ENCODE data around the gene LHFPL4.
A peak's percentile ranks its signal among the peaks of the same experiment; 100 is the strongest.

LHFPL4 gene

GRCh38 chr3:9508781-9509180 lies 44.8 kb downstream of the LHFPL4 start:
- TF ChIP-seq ARNT (IDR thresholded peaks at IDR 0.05), result no peak
- TF ChIP-seq FOXA1 (IDR thresholded peaks at IDR 0.05), result no peak
- TF ChIP-seq SP1 (IDR thresholded peaks at IDR 0.05), result no peak
- no peak for TF ChIP-seq TARDBP (IDR thresholded peaks at IDR 0.05)
- no peak for TF ChIP-seq HDGF (IDR thresholded peaks at IDR 0.05; ENCODE audit: borderline replicate concordance)
- TF ChIP-seq ZNF384 (IDR thresholded peaks at IDR 0.05), result no peak
- TF ChIP-seq CTBP1 (IDR thresholded peaks at IDR 0.05; ENCODE audit: borderline replicate concordance), result no peak
- TF ChIP-seq BHLHE40 (IDR thresholded peaks at IDR 0.05; ENCODE audit: borderline replicate concordance), result no peak
- no peak for TF ChIP-seq FOXK2 (IDR thresholded peaks at IDR 0.05)
- TF ChIP-seq ELF4 (IDR thresholded peaks at IDR 0.05), result no peak
- no peak for TF ChIP-seq SUZ12 (IDR thresholded peaks at IDR 0.05)
- no peak for TF ChIP-seq PKNOX1 (IDR thresholded peaks at IDR 0.05)
- no peak for TF ChIP-seq FOXM1 (IDR thresholded peaks at IDR 0.05; ENCODE audit: borderline replicate concordance)
- POLR2A ChIA-PET, result interaction anchor here (1.6 kb wide), 1 partner anchor 261 kb away, joined by 3 read pairs; the partner anchor contains the start of gene CAMK1
- DNase-seq (ENCODE audit: extremely low spot score), result no peak
- CTCF ChIA-PET, result no interaction called here

GRCh38 chr3:9507586-9508578 lies 45.7 kb downstream of the LHFPL4 start:
- no peak for DNase-seq (ENCODE audit: extremely low spot score)
- TF ChIP-seq PKNOX1 (IDR thresholded peaks at IDR 0.05) (no peak), TARDBP (IDR thresholded peaks at IDR 0.05) (no peak), BHLHE40 (IDR thresholded peaks at IDR 0.05; ENCODE audit: borderline replicate concordance) (no peak), SP1 (IDR thresholded peaks at IDR 0.05) (no peak), SUZ12 (IDR thresholded peaks at IDR 0.05) (no peak), CTBP1 (IDR thresholded peaks at IDR 0.05; ENCODE audit: borderline replicate concordance) (no peak)
- POLR2A ChIA-PET, result no interaction called here
- CTCF ChIA-PET, result interaction anchor here (0.5 kb wide), 1 partner anchor 538 kb away, joined by 3 read pairs; no protein-coding TSS in a partner anchor

- TF ChIP-seq FOXA1 (IDR thresholded peaks at IDR 0.05) (no peak), L3MBTL2 (conservative IDR thresholded peaks at IDR 0.05) (no peak), BHLHE40 (IDR thresholded peaks at IDR 0.05; ENCODE audit: borderline replicate concordance) (no peak), SP1 (IDR thresholded peaks at IDR 0.05) (no peak), TARDBP (IDR thresholded peaks at IDR 0.05) (no peak), FOXM1 (IDR thresholded peaks at IDR 0.05; ENCODE audit: borderline replicate concordance) (no peak)
- ChIA-PET CTCF (interaction anchor here (0.6 to 1.4 kb wide), 8 partner anchors 8 to 379 kb away, joined by 3 to 4 read pairs (median 4); partner anchors contain the start of gene THUMPD3), POLR2A (interaction anchor here (1.2 kb wide), 1 partner anchor 289 kb away, joined by 3 read pairs; the partner anchor contains the start of gene ARPC4)
- DNase-seq (ENCODE audit: extremely low spot score), result peak; percentile 80
Observed at GRCh38 chr3:9503283-9503682, 50.3 kb downstream of the LHFPL4 start.

GRCh38 chr3:9501226-9501625 lies 52.4 kb downstream of the LHFPL4 start:
- ChIA-PET CTCF (interaction anchor here (0.6 to 1.8 kb wide), 5 partner anchors 20 to 292 kb away, joined by 3 to 7 read pairs (median 4); partner anchors contain the start of gene ARPC4), POLR2A (interaction anchor here (0.6 to 2.2 kb wide), 2 partner anchors 9 to 138 kb away, joined by 3 to 7 read pairs; partner anchors contain the start of gene THUMPD3)
- DNase-seq (ENCODE audit: extremely low spot score), result no peak
- no peak for TF ChIP-seq CTBP1 (IDR thresholded peaks at IDR 0.05; ENCODE audit: borderline replicate concordance)
- TF ChIP-seq LEF1 (IDR thresholded peaks at IDR 0.05; ENCODE audit: borderline replicate concordance), result no peak
- TF ChIP-seq FOXM1 (IDR thresholded peaks at IDR 0.05; ENCODE audit: borderline replicate concordance), result no peak
- no peak for TF ChIP-seq FOXK2 (IDR thresholded peaks at IDR 0.05)
- no peak for TF ChIP-seq SUZ12 (IDR thresholded peaks at IDR 0.05)
- no peak for TF ChIP-seq ELF4 (IDR thresholded peaks at IDR 0.05)
- no peak for TF ChIP-seq PKNOX1 (IDR thresholded peaks at IDR 0.05)
- no peak for TF ChIP-seq ARNT (IDR thresholded peaks at IDR 0.05)
- TF ChIP-seq BHLHE40 (IDR thresholded peaks at IDR 0.05; ENCODE audit: borderline replicate concordance), result no peak

- CTCF ChIA-PET, result interaction anchor here (0.6 to 1.8 kb wide), 5 partner anchors 20 to 292 kb away, joined by 3 to 7 read pairs (median 4); partner anchors contain the start of gene ARPC4
- POLR2A ChIA-PET, result interaction anchor here (0.6 to 2.2 kb wide), 2 partner anchors 8 to 137 kb away, joined by 3 to 7 read pairs; partner anchors contain the start of gene THUMPD3
- DNase-seq (ENCODE audit: extremely low spot score), result peak; percentile 90
- 0 out of 2 replicates have a peak, but pooled peaks have one; percentile 72 for TF ChIP-seq HDGF (IDR thresholded peaks at IDR 0.05; ENCODE audit: borderline replicate concordance)
- TF ChIP-seq ZNF384 (IDR thresholded peaks at IDR 0.05), result no peak
Observed at GRCh38 chr3:9500108-9501050, 53.2 kb downstream of the LHFPL4 start.
